Measurements from ENCODE around the gene KXD1.
"Not testable (repeated sequence)": the region's sequence is repeated elsewhere in the genome, so short reads cannot be mapped to it uniquely, and the experiment has no call there.

Gene KXD1

GRCh38 chr19:18600692-18601397, 43.2 kb downstream of the KXD1 start:
- DNase-seq = not testable (repeated sequence)

- DNase-seq = no peak
Measured at GRCh38 chr19:18601875-18602274, 44.2 kb downstream of the KXD1 start.

- peak in 5 of 56 donors; percentile 19 to 37 (median 22) for DNase-seq
Measured at GRCh38 chr19:18603255-18603957, 45.7 kb downstream of the KXD1 start.

GRCh38 chr19:18603958-18604819, 46.5 kb downstream of the KXD1 start:
- DNase-seq = no peak

GRCh38 chr19:18604820-18605159, 47.1 kb downstream of the KXD1 start:
- DNase-seq = no peak

- no peak for DNase-seq
Measured at GRCh38 chr19:18605196-18605545, 47.5 kb downstream of the KXD1 start.

GRCh38 chr19:18605546-18606280, 48.0 kb downstream of the KXD1 start:
- DNase-seq = no peak

GRCh38 chr19:18606281-18607225, 48.9 kb downstream of the KXD1 start, which contains the start of gene CRLF1:
CRLF1 (minus strand) TSS chr19:18606799; CDS start chr19:18606656, 143 bp downstream.
- DNase-seq = no peak

GRCh38 chr19:18607226-18608101, 49.8 kb downstream of the KXD1 start:
- DNase-seq = peak in 1 of 56 donors; percentile 45

- DNase-seq = no peak
Measured at GRCh38 chr19:18608102-18608804, 50.6 kb downstream of the KXD1 start.

GRCh38 chr19:18608805-18609716, 51.4 kb downstream of the KXD1 start:
- no peak for DNase-seq

GRCh38 chr19:18609717-18610051, 52.0 kb downstream of the KXD1 start:
- no peak for DNase-seq

GRCh38 chr19:18610245-18610555, 52.5 kb downstream of the KXD1 start:
- no peak for DNase-seq

GRCh38 chr19:18610556-18611326, 53.1 kb downstream of the KXD1 start:
- no peak for DNase-seq

GRCh38 chr19:18611327-18612050, 53.8 kb downstream of the KXD1 start:
- DNase-seq = peak in 5 of 56 donors; percentile 11 to 63 (median 26)

Data from nucleus accumbens (tissue), 56 donors.